GM12875 (cell line): ENCODE data around the gene CTDSPL.

Experiments used
- H3K4me3 ChIP-seq: one replicate; pipeline ENCODE4 v1.5.1; 2011; ENCODE audit warnings: low read depth, low read length, control low read depth
- TF ChIP-seq, protein P1 (sequence below): IDR thresholded peaks from 2 replicates; pipeline ENCODE4 v1.5.1; 2011; ENCODE audit warnings: low read depth, mild to moderate bottlenecking, control low read depth, inconsistent platforms, low read length, moderate library complexity, borderline replicate concordance; ENCODE audit not compliant: insufficient read depth

Gene CTDSPL

GRCh38 chr3:37941608-37942508 lies 80.2 kb downstream of the CTDSPL start:
- TF ChIP-seq, protein P1, sequence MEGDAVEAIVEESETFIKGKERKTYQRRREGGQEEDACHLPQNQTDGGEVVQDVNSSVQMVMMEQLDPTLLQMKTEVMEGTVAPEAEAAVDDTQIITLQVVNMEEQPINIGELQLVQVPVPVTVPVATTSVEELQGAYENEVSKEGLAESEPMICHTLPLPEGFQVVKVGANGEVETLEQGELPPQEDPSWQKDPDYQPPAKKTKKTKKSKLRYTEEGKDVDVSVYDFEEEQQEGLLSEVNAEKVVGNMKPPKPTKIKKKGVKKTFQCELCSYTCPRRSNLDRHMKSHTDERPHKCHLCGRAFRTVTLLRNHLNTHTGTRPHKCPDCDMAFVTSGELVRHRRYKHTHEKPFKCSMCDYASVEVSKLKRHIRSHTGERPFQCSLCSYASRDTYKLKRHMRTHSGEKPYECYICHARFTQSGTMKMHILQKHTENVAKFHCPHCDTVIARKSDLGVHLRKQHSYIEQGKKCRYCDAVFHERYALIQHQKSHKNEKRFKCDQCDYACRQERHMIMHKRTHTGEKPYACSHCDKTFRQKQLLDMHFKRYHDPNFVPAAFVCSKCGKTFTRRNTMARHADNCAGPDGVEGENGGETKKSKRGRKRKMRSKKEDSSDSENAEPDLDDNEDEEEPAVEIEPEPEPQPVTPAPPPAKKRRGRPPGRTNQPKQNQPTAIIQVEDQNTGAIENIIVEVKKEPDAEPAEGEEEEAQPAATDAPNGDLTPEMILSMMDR = no peak
- H3K4me3 ChIP-seq = no peak overlapping the region

DNA sequence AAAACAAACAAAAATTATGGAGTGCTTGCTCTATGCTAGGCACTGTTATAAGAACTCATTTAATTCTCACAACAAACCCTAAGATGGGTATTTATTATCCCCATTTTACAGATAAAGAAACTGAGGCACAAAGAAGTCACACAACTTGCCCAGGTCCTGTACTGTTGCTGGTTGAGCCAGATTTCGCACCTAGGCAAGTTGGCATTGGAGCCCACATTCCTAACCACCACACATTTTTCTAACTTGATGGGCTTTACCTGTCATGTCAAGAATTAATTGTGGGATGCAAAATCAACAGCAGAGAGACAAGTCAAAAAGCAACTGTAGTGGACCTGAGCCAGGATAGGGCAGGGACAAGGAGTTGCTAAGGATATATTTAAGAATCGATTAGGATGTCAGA lies 81.0 kb downstream of the CTDSPL start:
- no peak overlapping the region for H3K4me3 ChIP-seq
- TF ChIP-seq, protein P1 = no peak

- H3K4me3 ChIP-seq = no peak overlapping the region
- TF ChIP-seq, protein P1 = no peak
These were observed 81.4 kb downstream of the CTDSPL start for GRCh38 chr3:37943126-37943525.

GRCh38 chr3:37943631-37944314 lies 82.1 kb downstream of the CTDSPL start:
- no peak overlapping the region for H3K4me3 ChIP-seq
- TF ChIP-seq, protein P1 = no peak

DNA sequence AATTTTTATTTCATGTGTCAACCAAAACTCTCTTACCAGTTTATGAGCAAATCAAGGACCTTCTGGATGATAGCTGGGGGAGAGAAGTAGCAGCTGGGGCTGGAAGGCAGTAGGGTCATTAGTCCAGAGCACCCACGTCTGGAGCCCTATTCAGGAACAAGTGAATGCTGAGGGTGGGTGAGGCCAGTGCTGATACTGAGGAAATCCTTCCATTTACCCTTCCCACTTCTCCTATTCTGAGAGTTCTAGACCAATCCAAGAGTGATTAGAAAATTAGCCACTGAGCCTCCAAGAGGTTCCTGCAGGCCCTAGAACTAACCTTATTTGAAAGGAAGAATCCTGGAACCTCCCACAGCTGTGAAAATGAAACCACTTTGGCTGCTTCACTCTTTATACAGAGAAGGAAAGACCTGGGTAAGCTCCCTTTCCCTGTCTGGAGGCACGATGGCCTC lies 82.7 kb downstream of the CTDSPL start:
- TF ChIP-seq, protein P1 = no peak
- H3K4me3 ChIP-seq = no peak overlapping the region

- TF ChIP-seq, protein P1 = no peak
- H3K4me3 ChIP-seq = no peak overlapping the region
These were observed 83.6 kb downstream of the CTDSPL start for GRCh38 chr3:37945156-37945806.
